PFSK-1 (cell line): ENCODE data around the gene VGLL4.

Source experiments
- FOXP2 ChIP-seq: optimal IDR thresholded peaks from 2 replicates; pipeline ENCODE3; 2011; ENCODE audit warnings: borderline replicate concordance, control low read depth, inconsistent platforms; ENCODE audit not compliant: insufficient read depth; ENCODE audit errors: extremely low read length, extremely low read depth
- POLR2AphosphoS5 ChIP-seq: IDR thresholded peaks from 2 replicates; pipeline ENCODE4 v1.6.1; 2012; ENCODE audit warnings: low read depth, mild to moderate bottlenecking, control low read depth, low read length, moderate library complexity
- SIN3A ChIP-seq: IDR thresholded peaks from 2 replicates; pipeline ENCODE4 v1.6.1; 2012; ENCODE audit warnings: mild to moderate bottlenecking, low read length, moderate library complexity, borderline replicate concordance; ENCODE audit not compliant: insufficient read depth
- TAF1 ChIP-seq: IDR thresholded peaks from 2 replicates; pipeline ENCODE4 v1.6.1; 2012; ENCODE audit warnings: low read length, control low read depth, borderline replicate concordance; ENCODE audit not compliant: insufficient read depth
- TF ChIP-seq, protein P1 (sequence below), 2 experiments: IDR thresholded peaks; 2 replicates each; pipeline versions ENCODE4 v1.6.1 to v1.8.0; 2011 to 2012; ENCODE audit warnings: low read depth in 2 of 2, low read length in 2 of 2, control low read depth in 1 of 2, inconsistent platforms in 1 of 2, mild to moderate bottlenecking in 1 of 2, moderate library complexity in 1 of 2; ENCODE audit not compliant: insufficient read depth in 1 of 2

The VGLL4 gene

GRCh38 chr3:11583235-11583634 is 60.5 kb downstream of the VGLL4 start:
- TF ChIP-seq TAF1 (no peak), POLR2AphosphoS5 (no peak), FOXP2 (no peak), SIN3A (no peak)
- TF ChIP-seq, protein P1, sequence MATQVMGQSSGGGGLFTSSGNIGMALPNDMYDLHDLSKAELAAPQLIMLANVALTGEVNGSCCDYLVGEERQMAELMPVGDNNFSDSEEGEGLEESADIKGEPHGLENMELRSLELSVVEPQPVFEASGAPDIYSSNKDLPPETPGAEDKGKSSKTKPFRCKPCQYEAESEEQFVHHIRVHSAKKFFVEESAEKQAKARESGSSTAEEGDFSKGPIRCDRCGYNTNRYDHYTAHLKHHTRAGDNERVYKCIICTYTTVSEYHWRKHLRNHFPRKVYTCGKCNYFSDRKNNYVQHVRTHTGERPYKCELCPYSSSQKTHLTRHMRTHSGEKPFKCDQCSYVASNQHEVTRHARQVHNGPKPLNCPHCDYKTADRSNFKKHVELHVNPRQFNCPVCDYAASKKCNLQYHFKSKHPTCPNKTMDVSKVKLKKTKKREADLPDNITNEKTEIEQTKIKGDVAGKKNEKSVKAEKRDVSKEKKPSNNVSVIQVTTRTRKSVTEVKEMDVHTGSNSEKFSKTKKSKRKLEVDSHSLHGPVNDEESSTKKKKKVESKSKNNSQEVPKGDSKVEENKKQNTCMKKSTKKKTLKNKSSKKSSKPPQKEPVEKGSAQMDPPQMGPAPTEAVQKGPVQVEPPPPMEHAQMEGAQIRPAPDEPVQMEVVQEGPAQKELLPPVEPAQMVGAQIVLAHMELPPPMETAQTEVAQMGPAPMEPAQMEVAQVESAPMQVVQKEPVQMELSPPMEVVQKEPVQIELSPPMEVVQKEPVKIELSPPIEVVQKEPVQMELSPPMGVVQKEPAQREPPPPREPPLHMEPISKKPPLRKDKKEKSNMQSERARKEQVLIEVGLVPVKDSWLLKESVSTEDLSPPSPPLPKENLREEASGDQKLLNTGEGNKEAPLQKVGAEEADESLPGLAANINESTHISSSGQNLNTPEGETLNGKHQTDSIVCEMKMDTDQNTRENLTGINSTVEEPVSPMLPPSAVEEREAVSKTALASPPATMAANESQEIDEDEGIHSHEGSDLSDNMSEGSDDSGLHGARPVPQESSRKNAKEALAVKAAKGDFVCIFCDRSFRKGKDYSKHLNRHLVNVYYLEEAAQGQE (IDR thresholded peaks at IDR 0.05; ENCODE audit: insufficient read depth in 1 of 2, low read depth in 2 of 2, low read length in 2 of 2) = no peak

DNA sequence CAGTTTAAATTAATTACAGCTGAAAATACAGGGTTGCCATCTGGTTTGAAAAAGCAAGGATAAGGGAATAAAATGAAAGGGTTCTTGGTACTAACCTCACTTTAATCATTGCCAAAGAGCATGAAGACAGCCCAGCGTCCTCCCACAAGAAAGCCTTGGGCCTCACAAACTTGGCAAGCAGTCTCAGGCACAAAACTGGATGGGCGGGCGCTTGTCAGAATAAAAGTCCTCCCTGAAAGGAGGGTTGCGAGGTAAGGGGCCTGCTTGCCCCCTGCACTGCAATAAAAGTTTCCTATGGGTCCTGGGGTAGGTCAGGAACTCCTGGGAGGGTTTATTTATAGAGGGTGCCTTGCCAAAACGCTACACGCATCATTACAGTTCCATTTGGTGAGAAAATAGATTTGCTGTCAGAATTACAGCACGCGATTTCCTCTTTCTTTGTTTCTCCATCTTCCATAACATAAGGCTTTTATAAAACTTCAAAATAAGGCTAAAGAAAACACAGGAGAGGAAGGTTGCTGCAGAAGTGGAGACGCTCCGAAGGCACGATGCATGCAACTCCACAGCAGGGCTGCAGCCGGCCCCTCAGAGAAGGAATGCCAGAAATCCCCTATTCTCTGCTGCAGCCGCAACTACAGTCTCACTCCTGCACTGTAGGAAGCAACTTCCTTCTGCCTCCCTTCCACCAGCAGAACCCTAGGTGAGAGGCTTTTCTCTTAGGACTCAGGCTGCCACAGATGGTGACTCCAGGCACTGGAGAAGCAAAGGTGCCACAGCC is 61.3 kb downstream of the VGLL4 start:
- TF ChIP-seq FOXP2 = no peak
- TF ChIP-seq, protein P1 (IDR thresholded peaks at IDR 0.05; ENCODE audit: insufficient read depth in 1 of 2, low read depth in 2 of 2, low read length in 2 of 2) = no peak
- TF ChIP-seq TAF1 = no peak
- no peak for TF ChIP-seq SIN3A
- no peak for TF ChIP-seq POLR2AphosphoS5

DNA sequence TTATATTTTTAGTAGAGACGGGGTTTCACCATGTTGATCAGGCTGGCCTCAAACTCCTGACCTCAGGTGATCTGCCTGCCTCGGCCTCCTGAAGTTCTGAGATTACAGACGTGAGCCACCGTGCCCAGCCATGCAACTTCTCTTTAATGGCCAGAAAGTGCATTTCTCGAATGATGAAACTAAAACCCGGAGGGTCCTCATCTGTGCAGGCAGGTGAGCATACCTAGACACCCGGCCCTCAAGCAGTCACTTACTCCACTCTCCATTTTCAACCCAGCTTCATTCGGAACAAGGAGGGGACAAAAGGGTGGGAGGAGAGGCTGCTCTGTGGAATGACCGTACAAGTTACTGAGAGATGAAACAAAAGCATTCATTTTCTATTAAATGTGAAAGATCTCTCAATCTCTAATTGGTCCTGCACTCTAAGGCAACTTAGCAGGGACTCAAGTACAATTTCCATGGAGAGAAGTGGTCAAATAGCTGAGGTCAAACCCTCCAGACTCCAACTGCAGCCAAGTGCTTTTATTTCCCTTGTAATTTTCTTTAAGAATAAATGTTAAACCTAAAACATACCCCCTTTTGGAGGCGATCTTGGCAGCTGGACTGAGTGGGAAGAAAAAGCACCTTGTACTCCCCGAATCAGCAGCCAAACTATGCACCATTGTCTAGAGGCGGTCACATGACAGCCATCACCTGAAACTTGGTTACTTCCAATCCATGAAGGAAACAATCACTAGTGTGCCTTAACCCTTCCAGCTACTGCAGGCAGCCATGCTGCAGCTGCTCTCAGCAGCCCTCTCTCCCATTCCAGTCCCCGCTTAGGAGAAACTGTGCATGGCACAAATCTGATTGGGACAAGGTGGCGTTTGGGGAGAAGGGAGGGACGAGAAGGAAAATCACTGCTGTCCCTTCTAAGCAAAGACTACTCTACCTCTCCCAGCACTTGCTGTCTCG is 62.2 kb downstream of the VGLL4 start:
- TF ChIP-seq SIN3A = no peak
- no peak for TF ChIP-seq TAF1
- TF ChIP-seq, protein P1 (IDR thresholded peaks at IDR 0.05; ENCODE audit: insufficient read depth in 1 of 2, low read depth in 2 of 2, low read length in 2 of 2) = no peak
- no peak for TF ChIP-seq POLR2AphosphoS5
- no peak for TF ChIP-seq FOXP2

- TF ChIP-seq POLR2AphosphoS5 (no peak), TAF1 (no peak), SIN3A (no peak), FOXP2 (no peak)
- TF ChIP-seq, protein P1 (IDR thresholded peaks at IDR 0.05; ENCODE audit: insufficient read depth in 1 of 2, low read depth in 2 of 2, low read length in 2 of 2) = no peak
Measured at GRCh38 chr3:11580645-11581044, 63.1 kb downstream of the VGLL4 start.
